Measurements from ENCODE around the gene EPS8L3. TPM values are rescaled to one million over a fixed set of nuclear protein-coding genes. Genes with fewer than 3 reads are reported as not detected.

The EPS8L3 gene
- total and polyA plus RNA-seq, 10 of the 15 experiments (the other 5 are each of a cell fraction or from before 2014, with no cell fraction given) = not detected

DNA sequence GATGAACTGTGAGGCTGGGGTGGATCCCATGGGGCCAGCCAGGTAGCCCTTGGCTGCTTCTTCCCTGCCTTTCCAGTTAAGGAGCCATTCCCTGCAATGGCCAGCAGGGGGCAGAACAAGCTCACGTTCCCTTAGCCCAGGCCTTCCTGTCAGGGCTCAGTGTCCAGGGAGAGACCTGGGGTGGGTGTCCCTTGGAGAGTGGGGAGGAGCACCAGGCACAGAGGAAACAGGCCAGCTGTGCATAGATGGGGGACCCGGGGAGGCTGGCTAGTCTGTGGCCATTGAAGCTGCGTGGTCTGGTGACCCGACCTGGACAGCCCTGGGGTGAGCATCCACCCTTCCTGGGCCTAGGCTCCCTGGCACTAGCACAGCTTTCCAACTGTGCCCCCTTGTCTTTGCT lies 13.2 kb upstream of the EPS8L3 start:
- FAIRE-seq = peak; percentile 98
- in situ Hi-C loops (cut with MboI) = loop anchor here (5.0 kb wide), 1 partner anchor 205 kb away; the partner anchor contains the start of gene AHCYL1
- TF ChIP-seq POLR2AphosphoS2 (IDR thresholded peaks at IDR 0.05; ENCODE audit: low read depth, low read length) (no peak), MTA3 (IDR thresholded peaks at IDR 0.05; ENCODE audit: borderline replicate concordance, low read length) (no peak), SMC3 (IDR thresholded peaks at IDR 0.05; ENCODE audit: borderline replicate concordance, low read length) (peak; percentile 100), GATAD2B (conservative IDR thresholded peaks at IDR 0.05; ENCODE audit: low read depth) (0 out of 2 replicates have a peak, but pooled peaks have one; percentile 27), PAX8 (IDR thresholded peaks at IDR 0.05) (no peak), HCFC1 (IDR thresholded peaks at IDR 0.05; ENCODE audit: low read length) (no peak), ZNF217 (IDR thresholded peaks at IDR 0.05) (no peak), RFX5 (IDR thresholded peaks at IDR 0.05; ENCODE audit: low read depth, low read length) (no peak), EED (IDR thresholded peaks at IDR 0.05; ENCODE audit: low read depth) (peak; percentile 43), HDAC2 (IDR thresholded peaks at IDR 0.05) (no peak), NKRF (conservative IDR thresholded peaks at IDR 0.05) (no peak), ZBTB40 (IDR thresholded peaks at IDR 0.05; ENCODE audit: borderline replicate concordance) (no peak), ZZZ3 (IDR thresholded peaks at IDR 0.05; ENCODE audit: control insufficient read depth, insufficient read length, low read depth) (no peak), CEBPB (IDR thresholded peaks at IDR 0.05; ENCODE audit: borderline replicate concordance in 1 of 2, low read depth in 2 of 2, low read length in 2 of 2) (no peak), FOXK2 (IDR thresholded peaks at IDR 0.05) (no peak), DPF2 (IDR thresholded peaks at IDR 0.05) (no peak)
- TF ChIP-seq, protein P1, sequence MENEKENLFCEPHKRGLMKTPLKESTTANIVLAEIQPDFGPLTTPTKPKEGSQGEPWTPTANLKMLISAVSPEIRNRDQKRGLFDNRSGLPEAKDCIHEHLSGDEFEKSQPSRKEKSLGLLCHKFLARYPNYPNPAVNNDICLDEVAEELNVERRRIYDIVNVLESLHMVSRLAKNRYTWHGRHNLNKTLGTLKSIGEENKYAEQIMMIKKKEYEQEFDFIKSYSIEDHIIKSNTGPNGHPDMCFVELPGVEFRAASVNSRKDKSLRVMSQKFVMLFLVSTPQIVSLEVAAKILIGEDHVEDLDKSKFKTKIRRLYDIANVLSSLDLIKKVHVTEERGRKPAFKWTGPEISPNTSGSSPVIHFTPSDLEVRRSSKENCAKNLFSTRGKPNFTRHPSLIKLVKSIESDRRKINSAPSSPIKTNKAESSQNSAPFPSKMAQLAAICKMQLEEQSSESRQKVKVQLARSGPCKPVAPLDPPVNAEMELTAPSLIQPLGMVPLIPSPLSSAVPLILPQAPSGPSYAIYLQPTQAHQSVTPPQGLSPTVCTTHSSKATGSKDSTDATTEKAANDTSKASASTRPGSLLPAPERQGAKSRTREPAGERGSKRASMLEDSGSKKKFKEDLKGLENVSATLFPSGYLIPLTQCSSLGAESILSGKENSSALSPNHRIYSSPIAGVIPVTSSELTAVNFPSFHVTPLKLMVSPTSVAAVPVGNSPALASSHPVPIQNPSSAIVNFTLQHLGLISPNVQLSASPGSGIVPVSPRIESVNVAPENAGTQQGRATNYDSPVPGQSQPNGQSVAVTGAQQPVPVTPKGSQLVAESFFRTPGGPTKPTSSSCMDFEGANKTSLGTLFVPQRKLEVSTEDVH (IDR thresholded peaks at IDR 0.05; ENCODE audit: low read depth, partially characterized antibody) = no peak

More for the DNA sequence above, 13.2 kb upstream of the EPS8L3 start:
- Histone ChIP-seq H3K36me3 (ENCODE audit: control insufficient read depth in 2 of 2, insufficient read depth in 2 of 2, low read length in 1 of 2) (no peaks in the 10 kb centered on the region), H4K20me1 (ENCODE audit: control insufficient read depth, insufficient read depth) (no peaks in the 10 kb centered on the region), H3K27ac (ENCODE audit: control insufficient read depth, insufficient read depth) (no peak overlapping the region), H3K4me3 (no peak overlapping the region), H3K9ac (ENCODE audit: control insufficient read depth, insufficient read depth, low read length) (no peak overlapping the region), H3K27me3 (replicated peaks in 1 of 2; ENCODE audit: control insufficient read depth in 2 of 2, insufficient read depth in 2 of 2, low read length in 1 of 2) (0 out of 4 replicates have a peak, but pooled peaks cover 0 to 2% of the 10 kb centered on the region in 2 experiments), H3K79me2 (ENCODE audit: control insufficient read depth, insufficient read depth, low read length) (no peaks in the 10 kb centered on the region), H3K4me1 (ENCODE audit: control insufficient read depth, insufficient read depth, low read length) (no peaks in the 10 kb centered on the region), H3K4me2 (ENCODE audit: control insufficient read depth, insufficient read depth) (no peak overlapping the region), H3K9me3 (replicated peaks; ENCODE audit: control insufficient read depth, insufficient read depth, low read length) (peaks cover 5% of the 10 kb centered on the region), H2AFZ (ENCODE audit: control insufficient read depth, low read depth, low read length) (peak overlapping the region; percentile 28)
- ChIA-PET POLR2A (interaction anchor here (1.2 to 2.8 kb wide), 2 partner anchors 205 to 207 kb away, joined by 9 to 23 read pairs; partner anchors contain the start of gene AHCYL1), RAD21 (ENCODE audit: unreplicated experiment) (interaction anchor here (0.6 to 14.8 kb wide), 19 partner anchors 11 to 683 kb away, joined by 3 to 390 read pairs (median 4); partner anchors contain the start of genes AHCYL1 and GSTM4), CTCF (interaction anchor here (0.6 to 27.2 kb wide), 44 partner anchors 10 to 304 kb away, joined by 3 to 759 read pairs (median 4); partner anchors contain the start of genes AHCYL1, GNAI3 and STRIP1), SMC1A (ENCODE audit: uncharacterized antibody, unreplicated experiment) (interaction anchor here (0.7 to 23.1 kb wide), 23 partner anchors 11 to 261 kb away, joined by 3 to 431 read pairs (median 4); partner anchors contain the start of genes AHCYL1 and GSTM1)
- intact Hi-C loops (cut with micrococcal nuclease; ENCODE audit: unreplicated experiment) = loop anchor here (1.0 to 5.0 kb wide), 3 partner anchors 135 to 234 kb away; partner anchors contain the start of genes AHCYL1 and CSF1
- DNase-seq (ENCODE audit: low read depth, low spot score) (peak; percentile 35), ATAC-seq (peak; percentile 93)
- 45% methylated on average over 4 of the region's 4 CpGs for WGBS (ENCODE audit: insufficient coverage, insufficient replicate concordance, low lambda C conversion rate, missing lambda C conversion rate)
- BruUV-seq (replicated peaks) = no TSS peak

Measured in GM12878 (cell line).